ENCODE data around the gene LIPC. TPM values are rescaled to one million over a fixed set of nuclear protein-coding genes. Genes with fewer than 3 reads are reported as not detected.

LIPC gene
- total and polyA plus RNA-seq, 2 donors (not counting 3 experiments of a cell fraction or from before 2014, with no cell fraction given): not detected

DNA sequence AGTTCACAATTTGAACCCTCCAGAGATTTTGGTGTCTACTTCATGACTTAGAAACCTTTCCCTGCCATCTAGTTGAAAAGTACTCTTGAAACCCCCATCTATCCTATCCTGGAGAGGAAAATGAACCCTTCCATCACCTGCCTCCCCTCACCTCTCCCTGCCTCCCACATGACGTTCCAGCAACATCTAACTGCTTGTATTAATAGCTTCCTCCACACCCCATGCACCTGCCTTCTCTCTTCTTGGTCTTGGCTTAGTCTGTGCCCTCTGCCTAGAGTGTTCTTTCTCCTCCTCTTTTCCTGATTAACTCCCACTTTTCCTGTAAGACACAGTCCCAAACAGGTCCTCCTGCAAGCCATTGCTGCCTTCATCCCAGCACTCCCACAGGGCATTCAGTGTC, 107.8 kb downstream of the LIPC start:
- ChIA-PET POLR2A (no interaction called here), CTCF (no interaction called here)
- Histone ChIP-seq H3K27ac (ENCODE audit: insufficient read depth, low read depth, low read length) (no peak overlapping the region), H4K20me1 (replicated peaks; ENCODE audit: control insufficient read depth, extremely low read depth, insufficient read depth, low read length) (no peaks in the 10 kb centered on the region), H3K36me3 (ENCODE audit: control insufficient read depth in 2 of 2, extremely low read depth in 1 of 2, insufficient read depth in 2 of 2, low read length in 2 of 2) (no peaks in the 10 kb centered on the region), H3K4me1 (ENCODE audit: control insufficient read depth, extremely low read depth, insufficient read depth, low read length) (no peaks in the 10 kb centered on the region), H3K4me3 (replicated peaks in 1 of 3; ENCODE audit: insufficient read depth in 1 of 3, low read depth in 1 of 3, low read length in 3 of 3) (no peak overlapping the region), H2AFZ (ENCODE audit: low read depth, low read length) (no peak overlapping the region), H3K27me3 (ENCODE audit: control insufficient read depth in 2 of 2, insufficient read depth in 2 of 2, low read length in 2 of 2) (peaks cover 2 to 3% of the 10 kb centered on the region in 2 experiments), H3K9me3 (replicated peaks; ENCODE audit: control insufficient read depth, insufficient read depth, low read length) (no peaks in the 10 kb centered on the region), H3K4me2 (ENCODE audit: insufficient read depth, low read length) (no peak overlapping the region), H3K9ac (replicated peaks; ENCODE audit: extremely low read depth, insufficient read depth, low read length) (no peak overlapping the region), H3K9me1 (replicated peaks; ENCODE audit: control insufficient read depth, extremely low read depth, insufficient read depth, low read length) (no peaks in the 10 kb centered on the region), H3K79me2 (ENCODE audit: control insufficient read depth, insufficient read depth, low read length) (no peaks in the 10 kb centered on the region)
- BruUV-seq (replicated peaks): no TSS peak
- no peak for FAIRE-seq
- intact Hi-C loops (cut with micrococcal nuclease): no loop called here
- TF ChIP-seq, protein P1, sequence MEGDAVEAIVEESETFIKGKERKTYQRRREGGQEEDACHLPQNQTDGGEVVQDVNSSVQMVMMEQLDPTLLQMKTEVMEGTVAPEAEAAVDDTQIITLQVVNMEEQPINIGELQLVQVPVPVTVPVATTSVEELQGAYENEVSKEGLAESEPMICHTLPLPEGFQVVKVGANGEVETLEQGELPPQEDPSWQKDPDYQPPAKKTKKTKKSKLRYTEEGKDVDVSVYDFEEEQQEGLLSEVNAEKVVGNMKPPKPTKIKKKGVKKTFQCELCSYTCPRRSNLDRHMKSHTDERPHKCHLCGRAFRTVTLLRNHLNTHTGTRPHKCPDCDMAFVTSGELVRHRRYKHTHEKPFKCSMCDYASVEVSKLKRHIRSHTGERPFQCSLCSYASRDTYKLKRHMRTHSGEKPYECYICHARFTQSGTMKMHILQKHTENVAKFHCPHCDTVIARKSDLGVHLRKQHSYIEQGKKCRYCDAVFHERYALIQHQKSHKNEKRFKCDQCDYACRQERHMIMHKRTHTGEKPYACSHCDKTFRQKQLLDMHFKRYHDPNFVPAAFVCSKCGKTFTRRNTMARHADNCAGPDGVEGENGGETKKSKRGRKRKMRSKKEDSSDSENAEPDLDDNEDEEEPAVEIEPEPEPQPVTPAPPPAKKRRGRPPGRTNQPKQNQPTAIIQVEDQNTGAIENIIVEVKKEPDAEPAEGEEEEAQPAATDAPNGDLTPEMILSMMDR (IDR thresholded peaks at IDR 0.05; ENCODE audit: extremely low read depth in 1 of 2, insufficient read depth in 1 of 2, low read depth in 1 of 2, low read length in 2 of 2): no peak
- TF ChIP-seq FOS (IDR thresholded peaks at IDR 0.05; ENCODE audit: borderline replicate concordance, insufficient read depth, low read length) (no peak), JUN (IDR thresholded peaks at IDR 0.05; ENCODE audit: borderline replicate concordance, insufficient read depth, insufficient read length, low read depth) (no peak), MYC (IDR thresholded peaks at IDR 0.05; ENCODE audit: low read depth, low read length) (no peak), POLR2AphosphoS5 (IDR thresholded peaks at IDR 0.05; ENCODE audit: insufficient read depth, low read depth, low read length) (no peak), POLR2A (IDR thresholded peaks at IDR 0.05; ENCODE audit: low read depth, low read length) (no peak), EZH2 (IDR thresholded peaks at IDR 0.05; ENCODE audit: borderline replicate concordance, low read depth, low read length, severe bottlenecking) (no peak)
- TF ChIP-seq, protein P2, sequence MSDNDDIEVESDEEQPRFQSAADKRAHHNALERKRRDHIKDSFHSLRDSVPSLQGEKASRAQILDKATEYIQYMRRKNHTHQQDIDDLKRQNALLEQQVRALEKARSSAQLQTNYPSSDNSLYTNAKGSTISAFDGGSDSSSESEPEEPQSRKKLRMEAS (IDR thresholded peaks at IDR 0.05; ENCODE audit: insufficient read depth, insufficient read length): no peak
- no peak for DNase-seq (ENCODE audit: low read depth, low spot score)
- dilution Hi-C loops (cut with MboI; ENCODE audit: extremely low pct_ligation_motif_present, low sequenced_read_pairs): no loop called here

Measured in endothelial cell of umbilical vein (primary cell).